GM10847 (cell line): ENCODE data around the gene HRH2.

Source experiments
- POLR2A ChIP-seq: IDR thresholded peaks from 2 replicates; pipeline ENCODE4 v1.6.1; 2011; ENCODE audit not compliant: insufficient read length; ENCODE audit errors: extremely low read depth

HRH2 gene

GRCh38 chr5:175747539-175748060, 89.7 kb downstream of the HRH2 start:
- no peak for TF ChIP-seq POLR2A

- TF ChIP-seq POLR2A, result no peak
These were observed 90.8 kb downstream of the HRH2 start for GRCh38 chr5:175748650-175749049.

GRCh38 chr5:175749591-175749990, 91.7 kb downstream of the HRH2 start:
- no peak for TF ChIP-seq POLR2A

- no peak for TF ChIP-seq POLR2A
These were observed 92.7 kb downstream of the HRH2 start for GRCh38 chr5:175750511-175750931.

- TF ChIP-seq POLR2A, result no peak
These were observed 93.5 kb downstream of the HRH2 start for GRCh38 chr5:175751369-175751768.

- TF ChIP-seq POLR2A, result no peak
These were observed 95.1 kb downstream of the HRH2 start for GRCh38 chr5:175752826-175753535.

GRCh38 chr5:175753536-175754402, 95.9 kb downstream of the HRH2 start:
- no peak for TF ChIP-seq POLR2A
